Spleen (tissue), 11 donors: ENCODE results near the gene FGGY. TPM values are rescaled to one million over a fixed set of nuclear protein-coding genes. Genes with fewer than 3 reads are reported as not detected.

ENCODE experiments used
- DNase-seq: peaks from one replicate; pipeline ENCODE4 v3.0.0-alpha.2; 2020
- H3K27ac ChIP-seq, 8 donors: fragments of 200-600 bp; sonication (generic) in 7 of 8; 1 replicate in 4 of 8; 2 replicates in 4 of 8; pipeline versions ENCODE4 v1.5.0 to v1.8.0; 2016 to 2021; ENCODE audit warnings: inconsistent platforms in 4 of 8, mild to moderate bottlenecking in 4 of 8, moderate library complexity in 1 of 8
- H3K27me3 ChIP-seq, 7 donors: fragments of 200-600 bp; sonication (generic) in 6 of 7; replicated peaks in 1 of 7; 1 replicate in 4 of 7; 2 replicates in 3 of 7; pipeline versions ENCODE4 v1.5.0 to v1.8.0; 2016 to 2021; ENCODE audit warnings: inconsistent platforms in 3 of 7, mild to moderate bottlenecking in 1 of 7
- H3K36me3 ChIP-seq, 6 donors: fragments of 200-600 bp; sonication (generic) in 5 of 6; 1 replicate in 4 of 6; 2 replicates in 2 of 6; pipeline versions ENCODE4 v1.5.0 to v1.8.0; 2016 to 2021; ENCODE audit warnings: inconsistent platforms in 2 of 6
- H3K4me1 ChIP-seq, 6 donors: fragments of 200-600 bp; sonication (generic) in 5 of 6; 1 replicate in 3 of 6; 2 replicates in 3 of 6; pipeline versions ENCODE4 v1.5.0 to v1.8.0; 2016 to 2021; ENCODE audit warnings: inconsistent platforms in 3 of 6
- H3K4me3 ChIP-seq, 8 donors: fragments of 200-600 bp; sonication (generic) in 7 of 8; 1 replicate in 4 of 8; 2 replicates in 4 of 8; pipeline versions ENCODE4 v1.5.0 to v1.8.0; 2016 to 2021; ENCODE audit warnings: inconsistent platforms in 4 of 8, mild to moderate bottlenecking in 4 of 8, moderate library complexity in 2 of 8
- H3K9me3 ChIP-seq, 8 donors: fragments of 200-600 bp; sonication (generic) in 7 of 8; 1 replicate in 4 of 8; 2 replicates in 4 of 8; pipeline versions ENCODE4 v1.5.0 to v1.8.0; 2016 to 2021; ENCODE audit warnings: inconsistent platforms in 4 of 8
- POLR2A ChIP-seq, 3 donors: fragments of 450-650 bp; IDR thresholded peaks; one replicate each; pipeline ENCODE4 v1.5.1; 2017; ENCODE audit warnings: antibody characterized with exemption in 3 of 3, mild to moderate bottlenecking in 1 of 3
- POLR2AphosphoS5 ChIP-seq, 3 donors: sonication (generic); formaldehyde crosslinking; IDR thresholded peaks; one replicate each; pipeline ENCODE4 v1.5.1; 2017; ENCODE audit warnings: antibody characterized with exemption in 3 of 3
- WGBS, 5 donors: extraction: QIAGEN DNeasy Blood & Tissue Kit in 3 of 5; methylation state at CpG; one replicate each; pipeline versions ENCODE4 v1.1.5 to v1.1.7; 2013 to 2018; 5-methylcytosine and 5-hydroxymethylcytosine counted together
- intact Hi-C: fragments of 100-400 bp; cut with DNase I; formaldehyde crosslinking; loops from one replicate; pipeline ENCODE4 v1.15.0; 2023; ENCODE audit warnings: low total_unique reads
- polyA plus RNA-seq, 3 donors: library from polyadenylated mRNA; stranded (reverse); fragments of 200-250 nt; gene quantifications; one replicate each; pipeline ENCODE4 v1.2.1, GENCODE V29; 2013
- total RNA-seq, 7 donors: library from RNA; depleted of rRNA in 3 of 7; stranded (reverse); fragments of >200 nt in 3 of 7; fragmentation: NEBNext Ultra II Directional in 4 of 7; extraction: Animal tissue kit (Norgen Biotek cat#: 25700) in 4 of 7; gene quantifications; one replicate each; pipeline versions ENCODE4 v1.1.0 to v1.2.1, GENCODE V29; 2016 to 2021
- TF ChIP-seq, protein P1 (sequence below), 11 experiments: fragments of 200-600 bp in 7 of 11; fragments of 450-650 bp in 4 of 11; sonication (generic) in 4 of 11; IDR thresholded peaks in 8 of 11; conservative IDR thresholded peaks in 3 of 11; 1 replicate in 7 of 11; 2 replicates in 4 of 11; pipeline versions ENCODE4 v1.4.0 to v1.8.0; 2016 to 2021; ENCODE audit warnings: antibody characterized with exemption in 11 of 11, inconsistent platforms in 4 of 11, mild to moderate bottlenecking in 1 of 11
- donor health status: healthy with polysubstance abuse.
- donor health status: DM: no; HTN: no; CAD: no; lungs with moderate emphysema.
- donor health status: DM: no; HTN: no; CAD: no.
- donor health status: Bipolar disorder and iron deficiency.
- donor health status: healthy.
- donor health status: DM: no; HTN: no; CAD: no.
- donor health status: DM: yes; HTN: yes; CAD: no.

Gene FGGY
- total and polyA plus RNA-seq, 10 donors: 1.7 to 27.8 (median 13.2) TPM

DNA sequence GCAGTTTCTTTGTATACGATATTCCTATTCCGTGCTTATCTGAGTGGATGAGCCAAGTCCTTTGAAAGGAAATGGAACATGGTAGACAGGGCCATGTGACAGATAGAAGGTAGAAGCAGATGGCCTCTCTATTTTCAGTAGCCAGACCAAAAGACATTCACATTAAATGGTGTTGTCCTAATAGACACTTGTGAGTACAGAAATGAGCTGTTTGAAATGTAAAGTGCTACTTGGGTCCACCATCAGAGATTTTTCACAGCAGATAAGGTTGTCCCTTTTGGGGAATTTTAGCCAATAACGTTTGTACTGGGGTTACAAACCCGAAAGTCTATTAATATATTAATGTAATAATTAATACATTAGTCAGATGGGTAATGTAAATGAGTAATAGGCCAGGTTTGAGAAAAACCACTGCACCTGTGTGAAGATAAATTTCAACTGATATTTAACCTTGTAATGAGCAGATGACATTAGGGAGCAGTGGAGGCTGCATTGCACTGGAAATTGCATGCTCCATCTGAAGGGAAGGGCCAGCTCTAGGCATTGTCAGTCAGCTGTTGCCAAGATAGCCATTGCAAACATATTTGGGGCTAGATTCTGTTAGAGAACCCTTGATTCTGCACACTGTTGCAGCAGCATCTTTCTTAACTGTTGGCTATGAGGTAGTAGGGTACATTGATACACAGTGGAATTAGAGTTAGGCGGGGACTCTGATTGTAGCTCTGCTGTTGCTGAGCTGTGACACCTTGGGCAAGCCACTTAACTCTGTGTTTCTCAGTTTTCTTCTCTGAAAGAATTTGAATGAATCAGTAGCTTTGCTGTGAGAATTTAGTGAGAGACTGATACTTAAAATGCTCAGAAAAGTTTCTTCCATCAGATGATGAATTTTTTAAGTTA, 43.8 kb downstream of the FGGY start:
- Histone ChIP-seq H3K4me1 (peaks cover 0 to 2% (median 0%) of the 10 kb centered on the region in 6 donors), H3K27me3 (no peaks in the 10 kb centered on the region), H3K9me3 (no peaks in the 10 kb centered on the region), H3K36me3 (peaks cover 0 to 3% (median 0%) of the 10 kb centered on the region in 6 donors), H3K4me3 (no peak overlapping the region), H3K27ac (no peak overlapping the region)
- 82 to 92% (median 84%) methylated on average over 5 of the region's 5 CpGs for WGBS, 5 donors
- no peak for TF ChIP-seq POLR2AphosphoS5 (IDR thresholded peaks at IDR 0.05)
- no peak for TF ChIP-seq POLR2A (IDR thresholded peaks at IDR 0.05)
- TF ChIP-seq, protein P1, sequence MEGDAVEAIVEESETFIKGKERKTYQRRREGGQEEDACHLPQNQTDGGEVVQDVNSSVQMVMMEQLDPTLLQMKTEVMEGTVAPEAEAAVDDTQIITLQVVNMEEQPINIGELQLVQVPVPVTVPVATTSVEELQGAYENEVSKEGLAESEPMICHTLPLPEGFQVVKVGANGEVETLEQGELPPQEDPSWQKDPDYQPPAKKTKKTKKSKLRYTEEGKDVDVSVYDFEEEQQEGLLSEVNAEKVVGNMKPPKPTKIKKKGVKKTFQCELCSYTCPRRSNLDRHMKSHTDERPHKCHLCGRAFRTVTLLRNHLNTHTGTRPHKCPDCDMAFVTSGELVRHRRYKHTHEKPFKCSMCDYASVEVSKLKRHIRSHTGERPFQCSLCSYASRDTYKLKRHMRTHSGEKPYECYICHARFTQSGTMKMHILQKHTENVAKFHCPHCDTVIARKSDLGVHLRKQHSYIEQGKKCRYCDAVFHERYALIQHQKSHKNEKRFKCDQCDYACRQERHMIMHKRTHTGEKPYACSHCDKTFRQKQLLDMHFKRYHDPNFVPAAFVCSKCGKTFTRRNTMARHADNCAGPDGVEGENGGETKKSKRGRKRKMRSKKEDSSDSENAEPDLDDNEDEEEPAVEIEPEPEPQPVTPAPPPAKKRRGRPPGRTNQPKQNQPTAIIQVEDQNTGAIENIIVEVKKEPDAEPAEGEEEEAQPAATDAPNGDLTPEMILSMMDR (IDR thresholded peaks at IDR 0.05 in 8 of 11, conservative IDR thresholded peaks at IDR 0.05 in 3 of 11): no peak
- no peak for DNase-seq
- intact Hi-C loops: no loop called here

DNA sequence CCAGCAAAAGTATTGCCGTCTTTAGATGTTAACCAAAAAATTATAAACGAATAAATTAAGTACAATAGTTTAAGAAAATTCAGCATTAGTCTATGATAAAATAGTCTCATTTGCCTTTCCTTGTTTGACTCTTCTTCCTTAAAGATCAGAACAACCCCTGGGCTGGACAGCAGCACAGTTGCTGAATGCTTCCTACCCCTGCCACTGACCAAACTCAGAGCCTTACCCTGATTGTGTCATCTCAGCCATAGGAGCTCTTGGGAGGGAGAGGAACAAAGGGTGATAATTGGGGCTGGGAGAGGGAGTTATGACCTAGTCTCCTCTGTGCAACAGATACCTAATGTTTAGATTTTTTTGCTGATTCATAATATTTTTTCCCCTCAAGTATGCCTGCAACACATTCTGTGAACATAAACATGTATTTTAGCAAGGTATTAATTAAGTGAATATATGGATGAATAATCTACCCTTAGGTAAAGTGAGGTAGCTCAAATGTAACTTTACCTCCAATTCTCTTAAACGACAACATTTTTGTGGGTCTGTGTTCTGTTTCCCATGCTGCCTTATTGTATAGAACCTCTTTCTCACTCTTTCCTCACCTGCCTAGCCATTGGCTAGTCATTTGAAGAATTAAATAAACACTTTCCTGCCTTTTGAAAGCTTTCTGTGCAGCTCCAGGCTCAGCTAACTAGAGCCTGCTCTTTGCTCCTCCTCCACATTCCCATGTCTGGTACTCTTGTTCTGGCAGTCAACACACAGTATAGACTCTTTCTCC, 46.1 kb downstream of the FGGY start:
- no peak overlapping the region for H3K27ac ChIP-seq
- peaks cover 0 to 7% (median 0%) of the 10 kb centered on the region in 6 donors for H3K36me3 ChIP-seq
- 95 to 99% (median 96%) methylated on average over 3 of the region's 3 CpGs for WGBS, 5 donors
- no peaks in the 10 kb centered on the region for H3K27me3 ChIP-seq
- no peak overlapping the region for H3K4me3 ChIP-seq
- H3K9me3 ChIP-seq: no peaks in the 10 kb centered on the region
- no peak for TF ChIP-seq POLR2AphosphoS5 (IDR thresholded peaks at IDR 0.05)
- TF ChIP-seq POLR2A (IDR thresholded peaks at IDR 0.05): no peak
- TF ChIP-seq, protein P1 (IDR thresholded peaks at IDR 0.05 in 8 of 11, conservative IDR thresholded peaks at IDR 0.05 in 3 of 11): no peak
- DNase-seq: no peak
- H3K4me1 ChIP-seq: peaks cover 0 to 9% (median 0%) of the 10 kb centered on the region in 6 donors
- intact Hi-C loops: no loop called here

DNA sequence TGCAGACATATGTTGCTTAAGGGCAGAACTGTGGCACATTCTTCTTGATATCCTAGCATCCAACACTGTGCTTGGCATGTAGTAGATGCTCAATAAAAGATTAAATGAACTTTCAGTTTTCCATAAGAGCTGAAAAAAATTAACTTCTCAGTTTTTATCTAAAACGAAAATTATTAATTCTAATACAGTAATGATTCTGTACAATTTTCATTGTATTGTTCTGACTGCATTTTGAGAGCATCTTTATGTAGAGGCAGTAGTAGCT, 46.6 kb downstream of the FGGY start:
- Histone ChIP-seq H3K36me3 (peaks cover 0 to 7% (median 0%) of the 10 kb centered on the region in 6 donors), H3K27ac (no peak overlapping the region), H3K4me1 (peaks cover 0 to 9% (median 0%) of the 10 kb centered on the region in 6 donors), H3K9me3 (no peaks in the 10 kb centered on the region), H3K4me3 (no peak overlapping the region), H3K27me3 (no peaks in the 10 kb centered on the region)
- intact Hi-C loops: no loop called here
- TF ChIP-seq POLR2AphosphoS5 (IDR thresholded peaks at IDR 0.05): no peak
- TF ChIP-seq, protein P1 (IDR thresholded peaks at IDR 0.05 in 8 of 11, conservative IDR thresholded peaks at IDR 0.05 in 3 of 11): no peak
- TF ChIP-seq POLR2A (IDR thresholded peaks at IDR 0.05): no peak
- WGBS, 5 donors: 75 to 90% (median 82%) methylated on average over 1 of the region's 1 CpG
- DNase-seq: no peak

DNA sequence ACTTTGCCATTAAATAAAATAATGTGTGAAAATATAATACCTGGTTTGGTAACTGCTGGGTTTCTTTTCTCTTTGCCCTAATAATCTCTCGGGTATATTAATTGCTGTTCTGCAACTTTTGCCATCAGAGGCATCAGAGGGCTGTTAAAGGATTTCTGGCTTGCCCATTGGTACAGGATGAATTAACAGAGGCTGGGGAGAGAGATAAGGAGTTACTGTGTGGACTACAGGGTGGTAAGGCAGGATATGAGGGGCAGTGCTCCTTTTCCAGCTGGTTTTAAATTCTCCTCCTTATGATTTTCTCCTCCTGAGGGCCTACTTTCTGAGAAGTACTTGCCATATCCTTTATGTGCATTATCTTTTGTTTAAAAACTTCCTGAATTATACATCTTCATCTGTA, 48.3 kb downstream of the FGGY start:
- H3K27ac ChIP-seq: peak overlapping the region in 1 of 8 donors; percentile 5
- 68 to 93% (median 84%) methylated on average over 1 of the region's 1 CpG for WGBS, 5 donors
- H3K4me3 ChIP-seq: no peak overlapping the region
- intact Hi-C loops: no loop called here
- no peaks in the 10 kb centered on the region for H3K27me3 ChIP-seq
- TF ChIP-seq, protein P1 (IDR thresholded peaks at IDR 0.05 in 8 of 11, conservative IDR thresholded peaks at IDR 0.05 in 3 of 11): no peak
- no peak for TF ChIP-seq POLR2A (IDR thresholded peaks at IDR 0.05)
- TF ChIP-seq POLR2AphosphoS5 (IDR thresholded peaks at IDR 0.05): no peak
- peaks cover 0 to 4% (median 0%) of the 10 kb centered on the region in 6 donors for H3K36me3 ChIP-seq
- DNase-seq: no peak
- peaks cover 0 to 9% (median 0%) of the 10 kb centered on the region in 6 donors for H3K4me1 ChIP-seq
- no peaks in the 10 kb centered on the region for H3K9me3 ChIP-seq
